HEK293 (cell line): Measurements from ENCODE around the gene MED16.
"Not testable (repeated sequence)": the region's sequence is repeated elsewhere in the genome, so short reads cannot be mapped to it uniquely, and the experiment has no call there.

Source experiments
- CTCF ChIA-PET: fragments of 350-600 bp; formaldehyde crosslinking; extraction: SDS; loops from one replicate; lab custom pipeline; 2021; ENCODE audit warnings: antibody characterized with exemption; lab: Yijun Ruan, JAX
- POLR2A ChIA-PET: fragments of 300-600 bp; formaldehyde crosslinking; extraction: SDS; loops from one replicate; lab custom pipeline; 2020; ENCODE audit warnings: antibody characterized with exemption, inconsistent platforms; lab: Yijun Ruan, JAX
- H3K27ac ChIP-seq: fragments of 200-500 bp; sonication (Bioruptor generic); 2 replicates; pipeline ENCODE4 v1.5.1; 2014; ENCODE audit warnings: low read depth, low read length, control low read depth, inconsistent platforms; ENCODE audit errors: extremely low read depth
- H3K36me3 ChIP-seq, 2 experiments: fragments of 200-500 bp in 1 of 2; sonication (Bioruptor generic) in 1 of 2; 1 replicate in 1 of 2; 2 replicates in 1 of 2; pipeline ENCODE4 v1.5.1; 2014 to 2017; ENCODE audit warnings: inconsistent platforms in 2 of 2, low read length in 2 of 2; ENCODE audit not compliant: control insufficient read depth in 2 of 2, insufficient read depth in 1 of 2
- H3K4me1 ChIP-seq: fragments of 200-500 bp; sonication (Bioruptor generic); 2 replicates; pipeline ENCODE4 v1.5.1; 2014; ENCODE audit warnings: mild to moderate bottlenecking, low read length, inconsistent platforms; ENCODE audit not compliant: control insufficient read depth, insufficient read depth
- H3K4me3 ChIP-seq: 2 replicates; pipeline ENCODE4 v1.5.1; 2011; ENCODE audit warnings: low read depth, mild to moderate bottlenecking, control low read depth, low read length, moderate library complexity
- H3K9me3 ChIP-seq: fragments of 200-500 bp; sonication (Bioruptor generic); 2 replicates; pipeline ENCODE4 v1.5.1; 2014; ENCODE audit warnings: low read depth, low read length, inconsistent platforms; ENCODE audit not compliant: control insufficient read depth, insufficient read depth
- EGR2 ChIP-seq: fragments of 450-650 bp; formaldehyde crosslinking; IDR thresholded peaks from 2 replicates; pipeline ENCODE4 v1.5.1; 2016; ENCODE audit warnings: low read depth, missing biosample characterization, missing genetic modification characterization
- HOXC10 ChIP-seq: sonication (generic); formaldehyde crosslinking; IDR thresholded peaks from 2 replicates; pipeline ENCODE4 v1.8.1; 2023; ENCODE audit warnings: mild to moderate bottlenecking, missing genetic modification reagents
- PRDM10 ChIP-seq: fragments of 450-650 bp; formaldehyde crosslinking; IDR thresholded peaks from 2 replicates; pipeline ENCODE4 v1.5.1; 2016; ENCODE audit warnings: missing biosample characterization, missing genetic modification characterization
- RBAK ChIP-seq: fragments of 450-650 bp; formaldehyde crosslinking; IDR thresholded peaks from 2 replicates; pipeline ENCODE4 v1.5.1; 2016; ENCODE audit warnings: missing biosample characterization, missing genetic modification characterization
- ZBTB10 ChIP-seq: fragments of 450-650 bp; formaldehyde crosslinking; IDR thresholded peaks from 2 replicates; pipeline ENCODE4 v1.5.1; 2016; ENCODE audit warnings: missing biosample characterization, missing genetic modification characterization
- ZBTB44 ChIP-seq: fragments of 450-650 bp; IDR thresholded peaks from 2 replicates; pipeline ENCODE4 v1.5.1; 2018; ENCODE audit warnings: missing biosample characterization, mild to moderate bottlenecking, missing genetic modification characterization
- ZBTB8A ChIP-seq: fragments of 450-650 bp; formaldehyde crosslinking; IDR thresholded peaks from 2 replicates; pipeline ENCODE4 v1.5.1; 2016; ENCODE audit warnings: missing biosample characterization, missing genetic modification characterization
- ZEB2 ChIP-seq: fragments of 450-650 bp; formaldehyde crosslinking; IDR thresholded peaks from 2 replicates; pipeline ENCODE4 v1.5.1; 2016; ENCODE audit warnings: missing biosample characterization, missing genetic modification characterization
- ZFP37 ChIP-seq: fragments of 450-650 bp; formaldehyde crosslinking; IDR thresholded peaks from 2 replicates; pipeline ENCODE4 v1.5.1; 2016; ENCODE audit warnings: missing biosample characterization, missing genetic modification characterization
- ZNF112 ChIP-seq: fragments of 450-650 bp; formaldehyde crosslinking; IDR thresholded peaks from 2 replicates; pipeline ENCODE4 v1.5.0; 2017; ENCODE audit warnings: missing biosample characterization, missing genetic modification characterization
- ZNF121 ChIP-seq: fragments of 450-650 bp; formaldehyde crosslinking; IDR thresholded peaks from 2 replicates; pipeline ENCODE4 v1.5.1; 2016; ENCODE audit warnings: missing biosample characterization, missing genetic modification characterization
- ZNF169 ChIP-seq: fragments of 450-650 bp; formaldehyde crosslinking; IDR thresholded peaks from 2 replicates; pipeline ENCODE4 v1.5.1; 2016; ENCODE audit warnings: missing biosample characterization, missing genetic modification characterization
- ZNF350 ChIP-seq: fragments of 450-650 bp; formaldehyde crosslinking; IDR thresholded peaks from 2 replicates; pipeline ENCODE4 v1.5.0; 2017; ENCODE audit warnings: missing biosample characterization, mild to moderate bottlenecking, missing genetic modification characterization
- ZSCAN18 ChIP-seq: fragments of 450-650 bp; formaldehyde crosslinking; IDR thresholded peaks from 2 replicates; pipeline ENCODE4 v1.5.1; 2016; ENCODE audit warnings: missing biosample characterization, missing genetic modification characterization

The MED16 gene

GRCh38 chr19:821231-821824 is 71.7 kb downstream of the MED16 start (continued):
- TF ChIP-seq ZBTB10 (tag by site-specific recombination) = no peak
- TF ChIP-seq ZBTB8A (tag by site-specific recombination) = no peak
- no peak for TF ChIP-seq ZBTB44 (tag by site-specific recombination)
- TF ChIP-seq EGR2 (tag by site-specific recombination) = no peak
- TF ChIP-seq RBAK = no peak
- TF ChIP-seq HOXC10 (CRISPR knock-in tag) = no peak
- TF ChIP-seq ZFP37 (tag by site-specific recombination) = no peak
- no peak for TF ChIP-seq ZNF350 (tag by site-specific recombination)
- no peak for TF ChIP-seq ZNF112 (tag by site-specific recombination)
- no peak for TF ChIP-seq ZSCAN18
- no peak for TF ChIP-seq ZNF121
- no peak for TF ChIP-seq ZNF169 (tag by site-specific recombination)
- no peak for TF ChIP-seq PRDM10 (tag by site-specific recombination)
- no peak for TF ChIP-seq ZEB2 (tag by site-specific recombination)

GRCh38 chr19:820212-820611 is 72.8 kb downstream of the MED16 start:
- H3K27ac ChIP-seq, H3K9me3 ChIP-seq, H3K4me3 ChIP-seq, H3K4me1 ChIP-seq, H3K36me3 ChIP-seq, POLR2A ChIA-PET: not testable (repeated sequence)
- peak; percentile 70 for TF ChIP-seq ZNF121
- CTCF ChIA-PET = interaction anchor here (0.6 to 0.9 kb wide), 2 partner anchors 36 to 38 kb away, joined by 3 to 4 read pairs; no protein-coding TSS in a partner anchor
